Measurements from ENCODE around the gene ZNF683. TPM values are rescaled to one million over a fixed set of nuclear protein-coding genes. Genes with fewer than 3 reads are reported as not detected.
"Not testable (repeated sequence)": the region's sequence is repeated elsewhere in the genome, so short reads cannot be mapped to it uniquely, and the experiment has no call there.

ZNF683 gene
- under 1 TPM in 1 of 2 donors, not detected in 1; 0.17 TPM for total RNA-seq
- under 1 TPM in 1 of 2 donors, not detected in 1; 0.09 TPM for polyA plus RNA-seq

- H3K4me3 ChIP-seq (ENCODE audit: low read depth in 1 of 3, low read length in 3 of 3); H3K4me1 ChIP-seq (ENCODE audit: control insufficient read depth in 4 of 4, insufficient read depth in 4 of 4, low read length in 3 of 4); DNase-seq (ENCODE audit: low spot score); H3K9ac ChIP-seq (ENCODE audit: low read depth in 1 of 2, low read length in 2 of 2); H3K9me3 ChIP-seq (ENCODE audit: control insufficient read depth in 4 of 4, low read length in 3 of 4); H3K36me3 ChIP-seq (ENCODE audit: control insufficient read depth in 4 of 4, insufficient read depth in 3 of 4, low read depth in 1 of 4, low read length in 3 of 4); H3K27me3 ChIP-seq (ENCODE audit: control insufficient read depth in 4 of 4, insufficient read depth in 4 of 4, low read length in 3 of 4); H3K27ac ChIP-seq (ENCODE audit: low read depth in 1 of 2, low read length in 2 of 2): not testable (repeated sequence)
- WGBS = 86% methylated on average over 3 of the region's 3 CpGs
Observed at GRCh38 chr1:26372611-26373010, at the start of gene ZNF683. TSS of gene ZNF683 (minus strand) at chr1:26372750. CDS start at chr1:26368571, 4,179 bp downstream.

- Histone ChIP-seq H3K9me3 (ENCODE audit: control insufficient read depth in 4 of 4, low read length in 3 of 4) (no peaks in the 10 kb centered on the region), H3K27me3 (ENCODE audit: control insufficient read depth in 4 of 4, insufficient read depth in 4 of 4, low read length in 3 of 4) (peaks cover 0 to 3% (median 1%) of the 10 kb centered on the region in 4 donors), H3K4me3 (ENCODE audit: low read depth in 1 of 3, low read length in 3 of 3) (no peak overlapping the region), H3K36me3 (ENCODE audit: control insufficient read depth in 4 of 4, insufficient read depth in 3 of 4, low read depth in 1 of 4, low read length in 3 of 4) (no peaks in the 10 kb centered on the region), H3K4me1 (ENCODE audit: control insufficient read depth in 4 of 4, insufficient read depth in 4 of 4, low read length in 3 of 4) (no peaks in the 10 kb centered on the region), H3K9ac (ENCODE audit: low read depth in 1 of 2, low read length in 2 of 2) (no peak overlapping the region), H3K27ac (ENCODE audit: low read depth in 1 of 2, low read length in 2 of 2) (no peak overlapping the region)
- no peak for TF ChIP-seq RAD21 (IDR thresholded peaks at IDR 0.05)
- no peak for TF ChIP-seq ZBTB33 (IDR thresholded peaks at IDR 0.05)
- no peak for TF ChIP-seq CTCF (IDR thresholded peaks at IDR 0.05; ENCODE audit: low read depth, low read length, missing input control)
- TF ChIP-seq RXRA (IDR thresholded peaks at IDR 0.05) = no peak
- TF ChIP-seq MAX (IDR thresholded peaks at IDR 0.05) = no peak
- no peak for TF ChIP-seq NR2F2 (IDR thresholded peaks at IDR 0.05)
- no peak for TF ChIP-seq ATF3 (IDR thresholded peaks at IDR 0.05)
- TF ChIP-seq GABPA (IDR thresholded peaks at IDR 0.05 in 1 of 2, conservative IDR thresholded peaks at IDR 0.05 in 1 of 2) = no peak
- TF ChIP-seq YY1 (IDR thresholded peaks at IDR 0.05) = no peak
- no peak for TF ChIP-seq HNF4G (IDR thresholded peaks at IDR 0.05)
- no peak for TF ChIP-seq FOXA2 (IDR thresholded peaks at IDR 0.05)
- no peak for TF ChIP-seq EGR1 (IDR thresholded peaks at IDR 0.05; ENCODE audit: low read depth in 2 of 2)
- no peak for TF ChIP-seq SP1 (IDR thresholded peaks at IDR 0.05)
- DNase-seq (ENCODE audit: low spot score) = no peak
- WGBS = 84% methylated on average over 2 of the region's 2 CpGs
Observed at GRCh38 chr1:26419494-26419893, 46.9 kb upstream of the ZNF683 start.

GRCh38 chr1:26418865-26419349 lies 46.4 kb upstream of the ZNF683 start:
- WGBS = 50% methylated on average over 5 of the region's 5 CpGs
- Histone ChIP-seq H3K4me1 (ENCODE audit: control insufficient read depth in 4 of 4, insufficient read depth in 4 of 4, low read length in 3 of 4) (no peaks in the 10 kb centered on the region), H3K27me3 (ENCODE audit: control insufficient read depth in 4 of 4, insufficient read depth in 4 of 4, low read length in 3 of 4) (peaks cover 0 to 3% (median 1%) of the 10 kb centered on the region in 4 donors), H3K9ac (ENCODE audit: low read depth in 1 of 2, low read length in 2 of 2) (no peak overlapping the region), H3K27ac (ENCODE audit: low read depth in 1 of 2, low read length in 2 of 2) (no peak overlapping the region), H3K36me3 (ENCODE audit: control insufficient read depth in 4 of 4, insufficient read depth in 3 of 4, low read depth in 1 of 4, low read length in 3 of 4) (no peaks in the 10 kb centered on the region), H3K4me3 (ENCODE audit: low read depth in 1 of 3, low read length in 3 of 3) (no peak overlapping the region), H3K9me3 (ENCODE audit: control insufficient read depth in 4 of 4, low read length in 3 of 4) (no peaks in the 10 kb centered on the region)
- TF ChIP-seq MAX (IDR thresholded peaks at IDR 0.05) = no peak
- TF ChIP-seq YY1 (IDR thresholded peaks at IDR 0.05) = no peak
- TF ChIP-seq CTCF (IDR thresholded peaks at IDR 0.05; ENCODE audit: low read depth, low read length, missing input control) = no peak
- TF ChIP-seq HNF4G (IDR thresholded peaks at IDR 0.05) = no peak
- TF ChIP-seq JUND (IDR thresholded peaks at IDR 0.05) = no peak
- TF ChIP-seq FOXA2 (IDR thresholded peaks at IDR 0.05) = no peak
- TF ChIP-seq RAD21 (IDR thresholded peaks at IDR 0.05) = no peak
- no peak for TF ChIP-seq HNF4A (conservative IDR thresholded peaks at IDR 0.05)
- no peak for TF ChIP-seq SP1 (IDR thresholded peaks at IDR 0.05)
- TF ChIP-seq RXRA (IDR thresholded peaks at IDR 0.05) = no peak
- no peak for TF ChIP-seq NR2F2 (IDR thresholded peaks at IDR 0.05)
- no peak for TF ChIP-seq FOXA1 (IDR thresholded peaks at IDR 0.05)
- DNase-seq (ENCODE audit: low spot score) = no peak

Measured in liver (tissue), 9 donors.